Measurements from ENCODE around the gene CREB5. TPM values are rescaled to one million over a fixed set of nuclear protein-coding genes. Genes with fewer than 3 reads are reported as not detected.

Gene CREB5
- total and polyA plus RNA-seq, 2 experiments from 2014 or later, result 2.4 to 4.4 TPM

- no peak for DNase-seq (ENCODE audit: low spot score)
- ATAC-seq, result no peak
- Mint-ChIP-seq H3K4me3 (no peak overlapping the region), H3K4me1 (peaks cover 17% of the 10 kb centered on the region), H3K9me3 (no peaks in the 10 kb centered on the region), H3K27me3 (ENCODE audit: insufficient read depth, low read depth, poor library complexity) (no peaks in the 10 kb centered on the region), H3K27ac (no peak overlapping the region), H3K36me3 (ENCODE audit: low read depth) (no peaks in the 10 kb centered on the region)
- no peaks in the 10 kb centered on the region for H3K27me3 ChIP-seq (ENCODE audit: insufficient read depth)
- peaks cover 18% of the 10 kb centered on the region for H3K4me1 ChIP-seq (ENCODE audit: insufficient read depth)
- no peak overlapping the region for H3K4me3 ChIP-seq
- H3K9me2 ChIP-seq (ENCODE audit: insufficient read depth), result no peaks in the 10 kb centered on the region
- TF ChIP-seq POLR2AphosphoS5 (IDR thresholded peaks at IDR 0.05; ENCODE audit: low read depth), result no peak
- no peak for TF ChIP-seq STAT1 (IDR thresholded peaks at IDR 0.05; ENCODE audit: unreplicated experiment)
- TF ChIP-seq ZNF331 (CRISPR knock-in tag; IDR thresholded peaks at IDR 0.05; ENCODE audit: low read depth), result no peak
- no peaks in the 10 kb centered on the region for H3F3A ChIP-seq (replicated peaks; ENCODE audit: low read depth)
- H3K27ac ChIP-seq (ENCODE audit: low read depth), result no peak overlapping the region
- no peak overlapping the region for H2AFZ ChIP-seq
- no peaks in the 10 kb centered on the region for H4K20me1 ChIP-seq (replicated peaks; ENCODE audit: insufficient read depth)
- H3K36me3 ChIP-seq (ENCODE audit: insufficient read depth), result no peaks in the 10 kb centered on the region
- no peak overlapping the region for H3K4me2 ChIP-seq
- H3K79me2 ChIP-seq (replicated peaks; ENCODE audit: insufficient read depth), result no peaks in the 10 kb centered on the region
These were observed 47.0 kb downstream of the CREB5 start for GRCh38 chr7:28459306-28459705.

GRCh38 chr7:28465697-28466096 is 53.4 kb downstream of the CREB5 start:
- DNase-seq (ENCODE audit: low spot score) (no peak), ATAC-seq (no peak)
- H4K20me1 ChIP-seq (replicated peaks; ENCODE audit: insufficient read depth), result no peaks in the 10 kb centered on the region
- H2AFZ ChIP-seq, result no peak overlapping the region
- no peaks in the 10 kb centered on the region for H3F3A ChIP-seq (replicated peaks; ENCODE audit: low read depth)
- Mint-ChIP-seq H3K27ac (no peak overlapping the region), H3K27me3 (ENCODE audit: insufficient read depth, low read depth, poor library complexity) (peaks cover 3% of the 10 kb centered on the region), H3K4me3 (no peak overlapping the region), H3K4me1 (peaks cover 12% of the 10 kb centered on the region), H3K36me3 (ENCODE audit: low read depth) (no peaks in the 10 kb centered on the region), H3K9me3 (no peaks in the 10 kb centered on the region)
- no peak overlapping the region for H3K4me3 ChIP-seq
- H3K36me3 ChIP-seq (ENCODE audit: insufficient read depth), result no peaks in the 10 kb centered on the region
- no peaks in the 10 kb centered on the region for H3K27me3 ChIP-seq (ENCODE audit: insufficient read depth)
- H3K9me2 ChIP-seq (ENCODE audit: insufficient read depth), result no peaks in the 10 kb centered on the region
- no peaks in the 10 kb centered on the region for H3K4me1 ChIP-seq (ENCODE audit: insufficient read depth)
- no peak overlapping the region for H3K4me2 ChIP-seq
- H3K79me2 ChIP-seq (replicated peaks; ENCODE audit: insufficient read depth), result no peaks in the 10 kb centered on the region
- no peak overlapping the region for H3K27ac ChIP-seq (ENCODE audit: low read depth)
- TF ChIP-seq EZH2phosphoT487 (IDR thresholded peaks at IDR 0.05; ENCODE audit: unreplicated experiment) (no peak), CTCF (conservative IDR thresholded peaks at IDR 0.05; ENCODE audit: low read depth in 2 of 2) (no peak), ZNF114 (CRISPR knock-in tag; IDR thresholded peaks at IDR 0.05) (no peak), STAT1 (IDR thresholded peaks at IDR 0.05; ENCODE audit: unreplicated experiment) (no peak), EZH2 (IDR thresholded peaks at IDR 0.05; ENCODE audit: low read depth, unreplicated experiment) (no peak), NANOG (IDR thresholded peaks at IDR 0.05; ENCODE audit: borderline replicate concordance) (no peak), REST (IDR thresholded peaks at IDR 0.05; ENCODE audit: unreplicated experiment) (no peak), CREB1 (CRISPR knock-in tag; IDR thresholded peaks at IDR 0.05; ENCODE audit: low read depth) (no peak), ZNF462 (CRISPR knock-in tag; IDR thresholded peaks at IDR 0.05) (no peak), JUNB (IDR thresholded peaks at IDR 0.05; ENCODE audit: unreplicated experiment) (no peak), POLR2AphosphoS5 (IDR thresholded peaks at IDR 0.05; ENCODE audit: low read depth) (no peak)
